Stimulated activated naive CD8-positive, alpha-beta T cell treated with anti-CD3 and anti-CD28 coated beads, Interleukin-15, amount 100 ng/mL, for 72 hours (primary cell): ENCODE measurements around the gene LMLN.
"Not testable (repeated sequence)": the region's sequence is repeated elsewhere in the genome, so short reads cannot be mapped to it uniquely, and the experiment has no call there.

ENCODE experiments used
- ATAC-seq: fragments of 150-1000 bp; cut with Tn5 transposase; 2 replicates; pipeline ENCODE4 v1.10.0; 2021; ENCODE audit warnings: mild to moderate bottlenecking, moderate library complexity
- DNase-seq, 2 donors: peaks; one replicate each; pipeline ENCODE4 v3.0.0; 2021 to 2022
- H3K27ac Mint-ChIP-seq, 2 donors: one replicate each; pipeline ENCODE4 v1.8.0; 2022; ENCODE audit warnings: mild to moderate bottlenecking in 2 of 2, mixed read lengths in 2 of 2, moderate library complexity in 2 of 2
- H3K27me3 Mint-ChIP-seq: one replicate; pipeline ENCODE4 v1.8.0; 2022; ENCODE audit warnings: mixed read lengths
- H3K4me1 Mint-ChIP-seq: one replicate; pipeline ENCODE4 v1.8.0; 2022; ENCODE audit warnings: mild to moderate bottlenecking, mixed read lengths
- H3K4me3 Mint-ChIP-seq, 2 donors: one replicate each; pipeline ENCODE4 v1.8.0; 2022; ENCODE audit warnings: mild to moderate bottlenecking in 2 of 2, mixed read lengths in 2 of 2, moderate library complexity in 1 of 2
- H3K9me3 Mint-ChIP-seq, 2 donors: one replicate each; pipeline ENCODE4 v1.8.0; 2022; ENCODE audit warnings: mixed read lengths in 2 of 2

LMLN gene

GRCh38 chr3:197959891-197960693 lies at the start of gene LMLN:
Gene LMLN, plus strand, starts transcription at chr3:197960217. Its CDS starts 29 bp downstream, at chr3:197960246.
- Mint-ChIP-seq H3K4me1 (peaks cover 69% of the 10 kb centered on the region), H3K27ac (peak within 1 kb of the TSS; percentile 92 to 95), H3K27me3 (no peaks in the 10 kb centered on the region), H3K9me3 (no peaks in the 10 kb centered on the region), H3K4me3 (peak within 1 kb of the TSS; percentile 86 to 96)
- ATAC-seq, result peak; percentile 96
- peak; percentile 94 to 97 for DNase-seq

GRCh38 chr3:197912741-197913476 lies 47.1 kb upstream of the LMLN start:
- H3K27me3 Mint-ChIP-seq, result no peaks in the 10 kb centered on the region
- no peaks in the 10 kb centered on the region for H3K9me3 Mint-ChIP-seq
- ATAC-seq, result no peak
- no peak overlapping the region for H3K27ac Mint-ChIP-seq
- DNase-seq, result no peak
- no peaks in the 10 kb centered on the region for H3K4me1 Mint-ChIP-seq
- no peak overlapping the region for H3K4me3 Mint-ChIP-seq

- no peak for DNase-seq
- no peak overlapping the region for H3K27ac Mint-ChIP-seq
- H3K27me3 Mint-ChIP-seq, result no peaks in the 10 kb centered on the region
- ATAC-seq, result no peak
- H3K4me3 Mint-ChIP-seq, result no peak overlapping the region
- no peaks in the 10 kb centered on the region for H3K9me3 Mint-ChIP-seq
- H3K4me1 Mint-ChIP-seq, result no peaks in the 10 kb centered on the region
These were observed 46.2 kb upstream of the LMLN start for GRCh38 chr3:197913641-197914380.

DNA sequence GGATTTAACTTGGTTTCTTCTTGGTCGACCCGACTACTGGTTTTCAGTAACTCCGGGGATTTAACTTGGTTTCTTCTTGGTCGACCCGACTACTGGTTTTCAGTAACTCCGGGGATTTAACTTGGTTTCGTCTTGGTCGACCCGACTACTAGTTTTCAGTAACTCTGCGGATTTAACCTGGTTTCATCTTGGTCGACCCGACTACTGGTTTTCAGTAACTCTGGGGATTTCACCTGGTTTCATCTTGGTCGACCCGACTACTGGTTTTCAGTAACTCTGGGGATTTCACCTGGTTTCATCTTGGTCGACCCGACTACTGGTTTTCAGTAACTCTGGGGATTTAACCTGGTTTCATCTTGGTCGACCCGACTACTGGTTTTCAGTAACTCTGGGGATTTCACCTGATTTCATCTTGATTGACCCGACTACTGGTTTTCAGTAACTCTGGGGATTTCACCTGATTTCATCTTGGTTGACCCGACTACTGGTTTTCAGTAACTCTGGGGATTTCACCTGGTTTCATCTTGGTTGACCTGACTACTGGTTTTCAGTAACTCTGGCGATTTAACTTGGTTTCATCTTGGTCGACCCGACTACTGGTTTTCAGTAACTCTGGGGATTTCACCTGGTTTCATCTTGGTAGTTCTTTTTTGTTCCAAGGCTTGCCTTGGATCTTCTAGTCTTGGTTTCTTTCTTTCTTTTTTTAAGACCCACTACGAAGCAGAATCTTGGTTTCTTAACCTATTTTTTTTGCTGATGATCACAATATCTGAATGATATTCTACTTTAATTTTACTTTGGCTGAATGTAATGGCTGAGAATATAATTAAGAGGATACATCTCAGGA lies 38.4 kb upstream of the LMLN start:
- ATAC-seq (peak; percentile 53), DNase-seq (peak in 1 of 2 donors; percentile 55)
- peak overlapping the region in 1 of 2 donors; percentile 35 for H3K27ac Mint-ChIP-seq
- H3K27me3 Mint-ChIP-seq, H3K9me3 Mint-ChIP-seq, H3K4me3 Mint-ChIP-seq, H3K4me1 Mint-ChIP-seq: not testable (repeated sequence)

- Mint-ChIP-seq H3K4me1 (peaks cover 5% of the 10 kb centered on the region), H3K9me3 (peaks cover 0 to 6% of the 10 kb centered on the region in 2 donors), H3K27ac (no peak overlapping the region), H3K4me3 (no peak overlapping the region), H3K27me3 (no peaks in the 10 kb centered on the region)
- DNase-seq (no peak), ATAC-seq (no peak)
These were observed 33.6 kb upstream of the LMLN start for GRCh38 chr3:197926418-197926817.

GRCh38 chr3:197927578-197927977 lies 32.4 kb upstream of the LMLN start:
- ATAC-seq, H3K27ac Mint-ChIP-seq, H3K4me3 Mint-ChIP-seq, H3K27me3 Mint-ChIP-seq, H3K4me1 Mint-ChIP-seq, DNase-seq, H3K9me3 Mint-ChIP-seq: not testable (repeated sequence)

- no peaks in the 10 kb centered on the region for H3K27me3 Mint-ChIP-seq
These were observed 23.1 kb upstream of the LMLN start for GRCh38 chr3:197936819-197937384.

DNA sequence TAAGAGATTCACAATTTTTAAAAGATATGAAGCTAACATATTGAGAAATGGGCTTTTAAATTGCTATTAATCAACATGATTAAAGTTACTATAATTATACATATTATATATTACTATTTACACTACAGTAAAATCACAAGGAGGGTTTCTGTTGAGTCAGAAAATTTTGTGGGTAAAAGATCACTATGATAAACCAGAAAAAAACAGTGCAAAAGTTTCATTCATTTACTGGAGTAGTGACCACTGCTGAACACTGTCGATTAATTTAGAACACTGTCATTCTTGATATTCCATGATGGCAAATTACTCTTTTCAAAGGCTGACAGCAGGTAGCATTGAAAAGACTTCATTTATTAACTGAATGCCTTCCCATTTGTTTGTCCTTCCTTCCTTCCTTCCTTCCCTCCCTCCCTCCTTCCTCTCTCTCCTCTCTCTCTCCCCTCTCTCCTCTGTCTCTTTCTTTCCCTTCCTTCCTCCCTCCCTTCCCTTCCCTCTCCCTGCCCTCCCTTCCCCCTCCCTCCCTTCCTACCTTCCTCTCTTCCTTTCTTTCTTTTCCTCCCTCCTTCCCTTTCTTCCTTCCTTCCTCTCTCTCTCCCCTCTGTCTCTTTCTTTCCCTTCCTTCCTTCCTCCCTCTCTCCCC lies 19.2 kb upstream of the LMLN start:
- no peaks in the 10 kb centered on the region for H3K27me3 Mint-ChIP-seq
- DNase-seq, result no peak
- peaks cover 6% of the 10 kb centered on the region for H3K4me1 Mint-ChIP-seq
- H3K9me3 Mint-ChIP-seq, result no peaks in the 10 kb centered on the region
- no peak for ATAC-seq
- no peak overlapping the region for H3K27ac Mint-ChIP-seq
- no peak overlapping the region for H3K4me3 Mint-ChIP-seq

More at GRCh38 chr3:197936819-197937384, 23.1 kb upstream of the LMLN start:
- ATAC-seq (no peak), DNase-seq (no peak)
- Mint-ChIP-seq H3K4me3 (no peak overlapping the region), H3K9me3 (no peaks in the 10 kb centered on the region), H3K27ac (no peak overlapping the region), H3K4me1 (peaks cover 6% of the 10 kb centered on the region)

- Mint-ChIP-seq H3K4me1 (peaks cover 6% of the 10 kb centered on the region), H3K4me3 (no peak overlapping the region), H3K9me3 (no peaks in the 10 kb centered on the region), H3K27ac (no peak overlapping the region), H3K27me3 (no peaks in the 10 kb centered on the region)
- DNase-seq, result peak; percentile 28 to 29
- peak; percentile 70 for ATAC-seq
These were observed 17.0 kb upstream of the LMLN start for GRCh38 chr3:197942956-197943556.

GRCh38 chr3:197949191-197949777 lies 10.7 kb upstream of the LMLN start:
- Mint-ChIP-seq H3K27me3 (no peaks in the 10 kb centered on the region), H3K9me3 (no peaks in the 10 kb centered on the region), H3K4me1 (peaks cover 48% of the 10 kb centered on the region), H3K4me3 (peak overlapping the region; percentile 96 to 97), H3K27ac (peak overlapping the region; percentile 99 to 100)
- ATAC-seq, result no peak
- DNase-seq, result no peak

DNA sequence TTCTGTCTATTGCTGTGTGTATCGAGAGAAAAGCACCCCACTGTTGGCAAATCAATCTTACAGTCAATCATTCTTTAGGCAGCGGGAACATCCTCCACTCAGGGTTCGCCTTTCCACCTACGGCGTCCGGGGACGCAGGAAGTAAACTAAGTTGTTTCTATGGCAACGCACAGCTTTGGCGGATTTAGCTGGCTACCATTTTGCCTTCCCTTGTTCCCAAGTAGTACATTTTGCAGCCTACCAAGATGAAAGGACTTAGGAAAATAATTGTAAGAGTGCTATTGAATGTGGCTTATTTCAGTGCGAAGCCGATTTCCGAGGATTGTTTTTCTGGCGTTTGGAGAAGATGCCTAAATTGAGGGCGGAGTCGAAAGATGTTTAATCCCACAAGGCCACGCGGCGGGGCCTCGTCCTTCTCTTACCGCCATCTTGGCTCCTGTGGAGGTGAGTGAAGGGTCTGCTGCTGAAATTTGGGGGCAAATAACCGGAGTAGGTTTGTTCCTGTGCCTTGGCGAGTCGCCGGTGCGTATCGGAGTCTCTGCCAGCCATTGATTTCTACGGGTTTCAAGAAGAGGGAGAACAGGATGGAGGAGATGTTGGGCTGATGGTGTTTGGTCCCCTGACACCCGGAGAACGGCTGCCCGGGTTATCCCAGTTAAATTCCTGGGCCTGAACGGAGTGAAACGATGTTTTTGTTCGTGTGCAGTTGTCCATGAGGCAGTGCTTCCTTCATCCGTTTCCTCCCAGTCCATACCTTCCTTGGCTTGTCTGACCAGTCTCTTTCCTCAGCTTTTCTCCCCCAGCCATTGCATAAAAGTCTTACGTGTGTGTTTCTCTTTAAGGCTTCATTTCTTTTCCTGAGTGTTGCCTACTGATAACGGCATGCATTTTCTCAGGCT lies 10.0 kb upstream of the LMLN start, which contains the start of gene RPL35A:
TSS of gene RPL35A (plus strand) at position 413 of the 899 bp plus-strand sequence. CDS start 778 bp downstream, outside the sequence.
- DNase-seq, result peak; percentile 87 to 88
- no peaks in the 10 kb centered on the region for H3K9me3 Mint-ChIP-seq
- peak within 1 kb of the TSS; percentile 99 to 100 for H3K27ac Mint-ChIP-seq
- peak within 1 kb of the TSS; percentile 96 to 97 for H3K4me3 Mint-ChIP-seq
- peaks cover 55% of the 10 kb centered on the region for H3K4me1 Mint-ChIP-seq
- no peaks in the 10 kb centered on the region for H3K27me3 Mint-ChIP-seq
- ATAC-seq, result peak; percentile 94

GRCh38 chr3:197950677-197951061 lies 9.3 kb upstream of the LMLN start:
- peak overlapping the region; percentile 99 to 100 for H3K27ac Mint-ChIP-seq
- ATAC-seq (no peak), DNase-seq (no peak)
- H3K9me3 Mint-ChIP-seq, result no peaks in the 10 kb centered on the region
- peaks cover 60% of the 10 kb centered on the region for H3K4me1 Mint-ChIP-seq
- H3K27me3 Mint-ChIP-seq, result no peaks in the 10 kb centered on the region
- peak overlapping the region; percentile 96 to 97 for H3K4me3 Mint-ChIP-seq
